Measurements from ENCODE around the gene BOD1. TPM values are rescaled to one million over a fixed set of nuclear protein-coding genes. Genes with fewer than 3 reads are reported as not detected.
A peak's percentile ranks its signal among the peaks of the same experiment; 100 is the strongest.

BOD1 gene
- total RNA-seq, 1 donor from 2014 or later = 144 TPM

DNA sequence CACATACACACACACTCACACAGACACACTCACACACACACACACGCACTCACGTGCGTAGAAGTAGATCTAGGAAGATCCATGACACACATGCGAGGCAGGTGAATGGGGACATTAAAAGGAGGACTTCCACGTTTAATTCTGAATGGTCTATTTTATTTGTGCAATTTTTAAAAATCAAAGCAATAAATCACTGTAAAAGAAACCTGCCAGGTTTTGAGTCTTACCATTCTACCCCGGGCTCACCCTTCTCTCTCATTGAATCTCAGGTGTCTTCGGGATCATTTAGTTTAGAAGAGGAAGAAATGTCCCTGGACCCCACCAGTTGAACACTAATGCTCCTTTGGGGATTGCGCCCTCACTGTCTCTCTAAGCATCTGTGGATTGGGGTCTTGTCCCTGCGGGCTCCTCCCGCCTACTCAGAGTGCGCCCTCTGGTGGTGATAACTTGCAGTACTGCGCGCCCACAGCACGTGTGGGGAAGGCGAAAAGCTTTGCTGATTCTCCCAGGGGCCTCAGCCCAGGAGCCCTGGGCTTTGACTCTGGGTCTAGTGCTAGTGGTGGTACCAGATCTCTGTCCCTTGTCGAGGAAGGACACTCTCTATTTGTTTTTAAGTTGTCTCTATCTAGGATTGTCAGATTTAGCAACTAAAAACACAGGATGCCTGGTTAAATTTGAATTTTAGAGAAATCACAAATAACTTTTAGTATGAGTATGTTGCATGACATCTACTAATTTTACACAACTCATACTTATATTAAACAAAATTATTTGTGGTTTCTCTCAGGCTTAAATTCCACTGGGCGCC is 34.8 kb downstream of the BOD1 start:
- H3K27me3 ChIP-seq = no peaks in the 10 kb centered on the region
- H3K79me2 ChIP-seq (ENCODE audit: low read depth) = no peaks in the 10 kb centered on the region
- no peaks in the 10 kb centered on the region for H3K9me3 ChIP-seq (ENCODE audit: low read depth)
- H3K4me1 ChIP-seq = peaks cover 11% of the 10 kb centered on the region
- TF ChIP-seq CTCF (IDR thresholded peaks at IDR 0.05) = peak; percentile 95
- no peak for TF ChIP-seq EZH2phosphoT487 (IDR thresholded peaks at IDR 0.05)
- H4K20me1 ChIP-seq (ENCODE audit: low read depth) = no peaks in the 10 kb centered on the region
- no peak overlapping the region for H3K4me2 ChIP-seq
- Mint-ChIP-seq H3K27ac (peak overlapping the region; percentile 39), H3K4me3 (no peak overlapping the region), H3K27me3 (ENCODE audit: insufficient read depth, low read depth) (peaks cover 11% of the 10 kb centered on the region), H3K9me3 (peaks cover 25% of the 10 kb centered on the region), H3K4me1 (peaks cover 10% of the 10 kb centered on the region), H3K36me3 (peaks cover 1% of the 10 kb centered on the region)
- no peaks in the 10 kb centered on the region for H3K36me3 ChIP-seq
- H3K9ac ChIP-seq = no peak overlapping the region
- no peak overlapping the region for H3K27ac ChIP-seq
- peak; percentile 78 for DNase-seq (ENCODE audit: low spot score)
- no peak overlapping the region for H3K4me3 ChIP-seq
- no peak overlapping the region for H2AFZ ChIP-seq (replicated peaks)
- no peaks in the 10 kb centered on the region for H3F3A ChIP-seq (ENCODE audit: low read depth)

GRCh38 chr5:173578947-173579615 is 37.4 kb downstream of the BOD1 start:
- Histone ChIP-seq H3K36me3 (no peaks in the 10 kb centered on the region), H3K9ac (no peak overlapping the region)
- H3K27me3 Mint-ChIP-seq (ENCODE audit: insufficient read depth, low read depth) = peaks cover 11% of the 10 kb centered on the region

GRCh38 chr5:173577817-173578216 is 38.6 kb downstream of the BOD1 start:
- TF ChIP-seq EZH2 (IDR thresholded peaks at IDR 0.05) (no peak), CTCF (IDR thresholded peaks at IDR 0.05) (no peak), EZH2phosphoT487 (IDR thresholded peaks at IDR 0.05) (no peak)
- DNase-seq (ENCODE audit: low spot score) = no peak

More at GRCh38 chr5:173578947-173579615, 37.4 kb downstream of the BOD1 start:
- Histone ChIP-seq H2AFZ (replicated peaks) (no peak overlapping the region), H3K79me2 (ENCODE audit: low read depth) (no peaks in the 10 kb centered on the region), H3K9me3 (ENCODE audit: low read depth) (no peaks in the 10 kb centered on the region), H4K20me1 (ENCODE audit: low read depth) (no peaks in the 10 kb centered on the region), H3K27ac (no peak overlapping the region), H3K27me3 (no peaks in the 10 kb centered on the region), H3K4me2 (no peak overlapping the region), H3K4me3 (no peak overlapping the region), H3F3A (ENCODE audit: low read depth) (no peaks in the 10 kb centered on the region), H3K4me1 (peaks cover 22% of the 10 kb centered on the region)
- no peak overlapping the region for H3K27ac Mint-ChIP-seq
- peaks cover 26% of the 10 kb centered on the region for H3K4me1 Mint-ChIP-seq
- no peaks in the 10 kb centered on the region for H3K36me3 Mint-ChIP-seq
- no peak for DNase-seq (ENCODE audit: low spot score)
- no peak overlapping the region for H3K4me3 Mint-ChIP-seq
- H3K9me3 Mint-ChIP-seq = peaks cover 10% of the 10 kb centered on the region
- no peak for TF ChIP-seq EZH2phosphoT487 (IDR thresholded peaks at IDR 0.05)
- TF ChIP-seq CTCF (IDR thresholded peaks at IDR 0.05) = no peak
- no peak for TF ChIP-seq EZH2 (IDR thresholded peaks at IDR 0.05)

More at GRCh38 chr5:173577817-173578216, 38.6 kb downstream of the BOD1 start:
- Histone ChIP-seq H3K27ac (no peak overlapping the region), H3K4me2 (no peak overlapping the region), H3K4me3 (no peak overlapping the region), H4K20me1 (ENCODE audit: low read depth) (no peaks in the 10 kb centered on the region), H3K4me1 (peaks cover 22% of the 10 kb centered on the region), H3K36me3 (no peaks in the 10 kb centered on the region), H3K9me3 (ENCODE audit: low read depth) (no peaks in the 10 kb centered on the region), H3K9ac (no peak overlapping the region), H3K27me3 (no peaks in the 10 kb centered on the region), H2AFZ (replicated peaks) (no peak overlapping the region), H3F3A (ENCODE audit: low read depth) (no peaks in the 10 kb centered on the region), H3K79me2 (ENCODE audit: low read depth) (no peaks in the 10 kb centered on the region)
- H3K36me3 Mint-ChIP-seq = no peaks in the 10 kb centered on the region
- H3K4me3 Mint-ChIP-seq = no peak overlapping the region
- H3K9me3 Mint-ChIP-seq = peaks cover 8% of the 10 kb centered on the region
- H3K27ac Mint-ChIP-seq = no peak overlapping the region
- H3K4me1 Mint-ChIP-seq = peaks cover 26% of the 10 kb centered on the region
- peaks cover 9% of the 10 kb centered on the region for H3K27me3 Mint-ChIP-seq (ENCODE audit: insufficient read depth, low read depth)

Data from neural progenitor cell (in vitro differentiated cells).